Measurements from ENCODE around the gene ZNF274.

The ZNF274 gene

DNA sequence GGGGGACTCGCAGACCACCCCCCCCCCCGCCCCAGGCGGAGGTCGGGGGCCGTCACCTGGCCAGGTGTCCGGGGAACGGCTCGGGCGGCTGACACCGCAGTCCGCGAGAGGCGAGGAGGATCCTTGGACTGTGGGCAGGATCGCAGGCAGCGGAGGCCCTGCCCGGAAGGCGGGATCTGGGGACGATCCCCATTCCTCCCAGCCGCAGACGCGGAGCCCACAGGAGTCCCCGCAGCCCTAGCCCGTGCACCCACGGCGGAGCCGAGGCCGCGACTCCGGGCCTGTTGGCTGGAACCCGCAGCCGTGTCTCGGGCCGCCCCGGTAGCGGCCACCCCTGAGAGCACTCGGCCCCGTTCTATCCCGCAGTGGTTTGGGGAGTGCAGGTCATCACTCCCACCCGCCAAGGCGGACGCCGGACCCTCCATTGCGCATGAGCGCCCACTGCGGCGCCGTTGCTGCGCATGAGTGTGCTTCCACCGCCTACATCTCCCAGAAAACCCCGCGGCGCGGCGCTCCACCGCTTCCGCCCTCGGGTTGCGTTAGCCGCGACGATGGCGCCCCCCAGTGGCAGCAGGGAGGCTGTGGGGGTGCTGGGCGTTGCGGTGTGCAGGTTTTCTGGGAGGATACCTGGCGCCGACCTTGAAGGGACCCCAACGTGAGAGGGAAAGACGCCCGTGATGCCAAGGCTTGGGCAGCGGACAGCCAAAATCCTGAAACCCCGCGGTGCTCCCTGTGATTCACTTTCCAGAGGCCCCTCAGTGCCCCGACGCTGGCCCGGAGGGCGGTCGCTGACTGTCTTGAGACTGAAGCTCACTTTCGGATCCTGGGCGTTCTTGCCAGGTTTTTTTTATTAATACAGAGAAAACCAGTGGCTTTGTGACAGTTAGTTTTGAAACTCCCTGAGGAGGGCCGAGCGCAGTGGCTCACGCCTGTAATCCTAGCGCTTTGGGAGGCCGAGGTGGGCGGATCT, 27.9 kb upstream of the ZNF274 start:
- FAIRE-seq, result no peak

DNA sequence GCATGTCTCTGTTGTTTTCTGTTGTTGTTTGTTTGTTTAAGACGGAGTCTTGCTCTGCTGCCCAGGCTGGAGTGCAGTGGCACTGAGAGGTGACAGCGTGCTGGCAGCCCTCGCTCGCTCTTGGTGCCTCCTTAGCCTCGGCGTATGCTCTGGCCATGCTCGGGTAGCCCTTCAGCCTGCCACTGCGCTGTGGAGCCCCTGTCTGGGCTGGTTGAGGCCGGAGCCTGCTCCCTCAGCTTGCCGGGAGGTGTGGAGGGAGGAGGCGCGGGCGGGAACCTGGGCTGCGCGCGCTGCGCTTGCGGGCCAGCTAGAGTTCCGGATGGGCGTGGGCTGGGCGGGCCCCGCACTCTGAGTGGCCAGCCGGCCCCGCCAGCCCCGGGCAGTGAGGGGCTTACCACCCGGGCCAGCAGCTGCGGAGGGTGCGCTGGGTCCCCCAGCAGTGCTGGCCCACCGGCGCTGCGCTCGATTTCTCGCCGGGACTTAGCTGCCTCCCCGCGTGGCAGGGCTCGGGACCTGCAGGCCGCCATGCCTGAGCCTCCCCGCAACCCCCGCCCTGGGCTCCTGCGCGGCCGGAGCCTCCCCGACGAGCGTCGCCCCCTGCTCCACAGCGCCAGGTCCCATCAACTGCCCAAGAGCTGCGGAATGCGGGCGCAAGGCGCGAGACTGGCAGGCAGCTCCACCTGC, 25.7 kb upstream of the ZNF274 start:
- TF ChIP-seq, protein P1, sequence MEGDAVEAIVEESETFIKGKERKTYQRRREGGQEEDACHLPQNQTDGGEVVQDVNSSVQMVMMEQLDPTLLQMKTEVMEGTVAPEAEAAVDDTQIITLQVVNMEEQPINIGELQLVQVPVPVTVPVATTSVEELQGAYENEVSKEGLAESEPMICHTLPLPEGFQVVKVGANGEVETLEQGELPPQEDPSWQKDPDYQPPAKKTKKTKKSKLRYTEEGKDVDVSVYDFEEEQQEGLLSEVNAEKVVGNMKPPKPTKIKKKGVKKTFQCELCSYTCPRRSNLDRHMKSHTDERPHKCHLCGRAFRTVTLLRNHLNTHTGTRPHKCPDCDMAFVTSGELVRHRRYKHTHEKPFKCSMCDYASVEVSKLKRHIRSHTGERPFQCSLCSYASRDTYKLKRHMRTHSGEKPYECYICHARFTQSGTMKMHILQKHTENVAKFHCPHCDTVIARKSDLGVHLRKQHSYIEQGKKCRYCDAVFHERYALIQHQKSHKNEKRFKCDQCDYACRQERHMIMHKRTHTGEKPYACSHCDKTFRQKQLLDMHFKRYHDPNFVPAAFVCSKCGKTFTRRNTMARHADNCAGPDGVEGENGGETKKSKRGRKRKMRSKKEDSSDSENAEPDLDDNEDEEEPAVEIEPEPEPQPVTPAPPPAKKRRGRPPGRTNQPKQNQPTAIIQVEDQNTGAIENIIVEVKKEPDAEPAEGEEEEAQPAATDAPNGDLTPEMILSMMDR (IDR thresholded peaks at IDR 0.05; ENCODE audit: insufficient read depth, missing control alignments), result no peak
- DNase-seq (ENCODE audit: insufficient read length, low spot score), result no peak
- FAIRE-seq, result no peak

More for the DNA sequence above, 27.9 kb upstream of the ZNF274 start:
- DNase-seq (ENCODE audit: insufficient read length, low spot score), result peak; percentile 88
- TF ChIP-seq, protein P1 (IDR thresholded peaks at IDR 0.05; ENCODE audit: insufficient read depth, missing control alignments), result peak; percentile 96

DNA sequence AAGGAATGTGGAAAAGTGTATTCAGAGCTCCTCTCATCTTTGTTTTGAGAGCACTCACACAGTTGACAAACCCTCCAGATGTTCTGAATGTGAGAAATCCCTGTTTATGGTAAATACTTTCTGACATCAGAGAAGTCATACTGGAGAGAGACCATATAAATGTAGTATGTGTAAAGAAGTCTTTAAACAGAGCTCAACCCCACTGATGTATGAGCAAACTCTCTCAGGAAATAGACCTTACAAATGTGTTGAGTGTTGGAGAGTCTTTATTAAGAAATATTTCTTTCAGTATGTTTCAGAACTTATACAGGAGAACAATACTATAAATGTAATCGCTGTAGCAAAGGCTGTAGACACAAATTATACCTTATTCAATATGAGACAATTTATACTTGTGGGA, 16.6 kb upstream of the ZNF274 start:
- no peak for DNase-seq (ENCODE audit: insufficient read length, low spot score)
- TF ChIP-seq, protein P1 (IDR thresholded peaks at IDR 0.05; ENCODE audit: insufficient read depth, missing control alignments), result no peak
- FAIRE-seq, result no peak

DNA sequence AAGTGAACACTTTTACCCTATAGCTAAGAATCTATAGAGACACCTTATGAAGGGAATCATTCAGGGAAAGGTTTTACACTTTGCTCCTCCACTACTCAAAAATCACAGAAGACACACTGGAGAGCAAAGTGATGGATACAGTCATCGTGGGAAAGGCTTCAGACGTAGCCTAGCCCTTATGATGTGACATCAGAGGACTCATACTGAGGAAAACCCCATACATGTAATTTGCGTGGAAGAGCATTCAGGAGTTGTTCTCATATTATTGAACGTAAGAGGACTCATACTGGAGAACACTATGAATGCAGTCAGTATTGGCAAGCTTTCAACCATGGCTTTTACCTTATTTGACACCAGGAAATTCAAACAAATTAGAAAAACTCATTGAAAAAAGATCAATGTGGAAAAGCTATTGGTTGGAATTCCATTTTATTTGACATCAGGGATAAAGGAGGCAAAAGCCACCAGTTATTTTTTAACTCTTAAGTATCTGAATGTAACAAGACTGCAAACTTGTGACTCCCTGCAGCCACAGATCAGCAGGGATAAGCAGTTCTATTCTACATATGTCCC, 16.1 kb upstream of the ZNF274 start:
- no peak for DNase-seq (ENCODE audit: insufficient read length, low spot score)
- FAIRE-seq, result no peak
- TF ChIP-seq, protein P1 (IDR thresholded peaks at IDR 0.05; ENCODE audit: insufficient read depth, missing control alignments), result no peak

DNA sequence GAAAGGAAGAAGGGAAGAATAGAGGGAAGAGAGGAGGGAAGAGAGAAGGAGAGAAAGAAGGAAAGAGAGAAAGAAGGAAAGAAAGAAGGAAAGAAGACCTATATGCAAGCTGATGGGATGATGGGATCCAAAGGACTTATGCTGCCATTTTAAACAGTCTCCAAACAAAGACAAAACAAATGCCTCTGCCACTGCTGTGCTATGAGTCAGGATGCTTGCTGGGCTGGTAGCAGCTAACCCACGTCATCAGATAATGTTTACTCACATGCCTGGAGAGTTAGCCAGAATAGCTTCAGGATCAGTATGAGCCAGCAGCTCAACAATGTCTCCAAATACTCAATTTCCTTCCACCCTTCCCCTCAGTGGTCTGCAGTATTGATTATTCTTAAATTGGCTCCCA, 12.0 kb upstream of the ZNF274 start:
- no peak for DNase-seq (ENCODE audit: insufficient read length, low spot score)
- TF ChIP-seq, protein P1 (IDR thresholded peaks at IDR 0.05; ENCODE audit: insufficient read depth, missing control alignments), result no peak
- FAIRE-seq, result no peak

DNA sequence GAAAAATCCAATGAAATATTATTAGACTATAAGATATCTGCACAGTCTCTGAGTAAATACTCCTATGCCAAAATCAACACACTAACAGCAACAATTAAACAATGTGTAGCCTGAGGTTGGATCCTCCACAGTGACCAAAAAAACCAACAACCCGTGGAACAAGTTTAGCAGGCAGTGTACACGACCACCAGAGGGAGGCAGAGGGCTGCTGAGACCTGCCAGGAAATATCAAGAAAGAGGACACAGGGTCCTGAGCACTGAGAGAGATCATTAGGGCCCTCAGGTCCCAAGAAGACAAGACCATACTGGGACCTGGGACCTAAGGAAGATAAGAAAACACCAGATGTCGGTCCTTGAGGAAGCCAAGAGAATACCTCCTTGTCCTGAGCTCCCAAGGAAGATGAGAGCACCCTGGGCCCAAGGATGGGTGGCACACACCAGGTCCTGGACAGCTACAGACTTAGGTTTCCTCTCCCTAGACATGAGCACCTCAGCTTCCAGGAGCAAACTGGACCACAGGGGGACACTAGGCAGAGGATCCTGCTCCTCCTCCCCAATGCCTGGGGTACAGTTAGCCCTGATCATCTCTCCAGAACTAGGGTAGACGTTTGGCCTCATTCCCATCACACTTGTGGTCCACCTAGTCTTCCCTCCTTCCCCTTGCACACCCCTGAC, 822 bp upstream of the ZNF274 start:
- DNase-seq (ENCODE audit: insufficient read length, low spot score) (no peak), FAIRE-seq (no peak)
- TF ChIP-seq, protein P1 (IDR thresholded peaks at IDR 0.05; ENCODE audit: insufficient read depth, missing control alignments), result peak; percentile 49

All from D721Med (cell line).